H1 (cell line): ENCODE results near the gene PLA2G4F. TPM values are rescaled to one million over a fixed set of nuclear protein-coding genes. Genes with fewer than 3 reads are reported as not detected.

Experiments
- CTCF ChIA-PET: fragments of 300-600 bp; sonication (Branson Sonifier 250); formaldehyde crosslinking; loops from one replicate; lab custom pipeline; 2021; ENCODE audit not compliant: partially characterized antibody; lab: Charles Lee
- POLR2A ChIA-PET: fragments of 300-600 bp; sonication (Branson Sonifier 250); formaldehyde crosslinking; loops from one replicate; lab custom pipeline; 2021; ENCODE audit warnings: inconsistent platforms; ENCODE audit not compliant: partially characterized antibody; lab: Charles Lee
- DNase-seq, 2 experiments: peaks; one replicate each; pipeline versions ENCODE4 v3.0.0 to v3.0.0-alpha.2; 2010 to 2022; ENCODE audit warnings: low spot score in 2 of 2, low read depth in 1 of 2, mixed read lengths in 1 of 2
- FAIRE-seq: peaks from 2 replicates; lab custom pipeline; 2011; peaks lifted over from hg19 to GRCh38; lab: Jason Lieb, UNC
- H2AFZ ChIP-seq: 2 replicates; pipeline ENCODE4 v1.8.1; 2012; ENCODE audit warnings: low read length, inconsistent platforms
- H2AK5ac ChIP-seq: 2 replicates; pipeline ENCODE4 v1.6.1; 2013; ENCODE audit warnings: low read depth, low read length
- H2BK120ac ChIP-seq: replicated peaks from 2 replicates; pipeline ENCODE3; 2013; ENCODE audit warnings: low read depth, low read length, inconsistent platforms
- H2BK12ac ChIP-seq: 2 replicates; pipeline ENCODE4 v1.6.1; 2013; ENCODE audit warnings: low read depth, low read length
- H2BK15ac ChIP-seq: 2 replicates; pipeline ENCODE4 v1.6.1; 2013; ENCODE audit warnings: low read length
- H2BK20ac ChIP-seq: 2 replicates; pipeline ENCODE4 v1.6.1; 2013; ENCODE audit warnings: low read length
- H2BK5ac ChIP-seq: 2 replicates; pipeline ENCODE4 v1.6.1; 2013; ENCODE audit warnings: low read depth, low read length
- H3K14ac ChIP-seq: 2 replicates; pipeline ENCODE4 v1.6.1; 2013; ENCODE audit warnings: inconsistent platforms; ENCODE audit not compliant: insufficient read length
- H3K18ac ChIP-seq: 2 replicates; pipeline ENCODE4 v1.6.1; 2013; ENCODE audit warnings: low read length; ENCODE audit errors: extremely low read depth
- H3K23ac ChIP-seq: 2 replicates; pipeline ENCODE4 v1.6.1; 2013; ENCODE audit warnings: inconsistent platforms; ENCODE audit not compliant: insufficient read length
- H3K23me2 ChIP-seq: 2 replicates; pipeline ENCODE4 v1.6.1; 2013; ENCODE audit warnings: low read depth, low read length
- H3K27ac ChIP-seq: 2 replicates; pipeline ENCODE4 v1.6.1; 2011; ENCODE audit warnings: low read depth, low read length, inconsistent platforms
- H3K27me3 ChIP-seq, 4 experiments: replicated peaks in 1 of 4; 1 replicate in 1 of 4; 2 replicates in 3 of 4; pipeline versions ENCODE4 v1.6.1 to v1.8.1; 2011 to 2013; ENCODE audit warnings: low read length in 3 of 4, mild to moderate bottlenecking in 3 of 4, inconsistent platforms in 2 of 4, mixed read lengths in 2 of 4, moderate library complexity in 1 of 4; ENCODE audit not compliant: control insufficient read depth in 3 of 4, insufficient read depth in 3 of 4; ENCODE audit errors: extremely low read depth in 1 of 4
- H3K36me3 ChIP-seq, 4 experiments: 2 replicates each; pipeline versions ENCODE4 v1.6.1 to v1.8.1; 2011 to 2013; ENCODE audit warnings: mild to moderate bottlenecking in 4 of 4, low read length in 3 of 4, moderate library complexity in 2 of 4, control low read depth in 1 of 4, inconsistent platforms in 1 of 4; ENCODE audit not compliant: insufficient read depth in 4 of 4, control insufficient read depth in 2 of 4
- H3K4ac ChIP-seq: replicated peaks from 2 replicates; pipeline ENCODE3; 2013; ENCODE audit warnings: low read length, low read depth, mixed read lengths, inconsistent platforms; ENCODE audit not compliant: insufficient read length
- H3K4me1 ChIP-seq, 4 experiments: replicated peaks in 1 of 4; 1 replicate in 1 of 4; 2 replicates in 3 of 4; pipeline versions ENCODE4 v1.6.1 to v1.8.1; 2011 to 2013; ENCODE audit warnings: low read length in 3 of 4, inconsistent platforms in 2 of 4, mixed read lengths in 1 of 4; ENCODE audit not compliant: insufficient read depth in 4 of 4, control insufficient read depth in 3 of 4
- H3K4me2 ChIP-seq, 2 experiments: 2 replicates each; pipeline versions ENCODE4 v1.6.1 to v1.8.1; 2011 to 2013; ENCODE audit warnings: low read depth in 2 of 2, low read length in 2 of 2, control low read depth in 1 of 2, inconsistent platforms in 1 of 2, mild to moderate bottlenecking in 1 of 2; ENCODE audit not compliant: insufficient read depth in 1 of 2
- H3K4me3 ChIP-seq, 4 experiments: fragments of 200-600, 300-600 bp in 1 of 4; sonication (generic), shearing (Covaris generic), sonication (Bioruptor Twin) in 1 of 4; 2 replicates each; pipeline versions ENCODE4 v1.5.1 to v1.8.1; 2011 to 2016; ENCODE audit warnings: low read length in 4 of 4, low read depth in 3 of 4, control low read depth in 2 of 4, inconsistent platforms in 2 of 4, mild to moderate bottlenecking in 2 of 4, mixed read lengths in 1 of 4, moderate library complexity in 1 of 4; ENCODE audit not compliant: insufficient read depth in 2 of 4; ENCODE audit errors: extremely low read depth in 1 of 4
- H3K56ac ChIP-seq: replicated peaks from 2 replicates; pipeline ENCODE3; 2013; ENCODE audit warnings: low read depth, mild to moderate bottlenecking, mixed read lengths, low read length, inconsistent platforms; ENCODE audit not compliant: insufficient read length
- H3K79me1 ChIP-seq: 2 replicates; pipeline ENCODE4 v1.6.1; 2013; ENCODE audit warnings: low read depth, low read length, control low read depth
- H3K79me2 ChIP-seq, 2 experiments: 2 replicates each; pipeline versions ENCODE4 v1.6.1 to v1.8.1; 2012 to 2013; ENCODE audit warnings: low read length in 2 of 2, mild to moderate bottlenecking in 2 of 2, inconsistent platforms in 1 of 2; ENCODE audit not compliant: insufficient read depth in 2 of 2, control insufficient read depth in 1 of 2
- H3K9ac ChIP-seq, 4 experiments: replicated peaks in 1 of 4; 1 replicate in 1 of 4; 2 replicates in 3 of 4; pipeline versions ENCODE4 v1.6.1 to v1.8.1; 2011 to 2013; ENCODE audit warnings: low read depth in 3 of 4, low read length in 3 of 4, control low read depth in 2 of 4, mild to moderate bottlenecking in 2 of 4, moderate library complexity in 2 of 4, inconsistent platforms in 1 of 4; ENCODE audit errors: extremely low read depth in 1 of 4
- H3K9me3 ChIP-seq, 2 experiments: 2 replicates each; pipeline versions ENCODE4 v1.6.1 to v1.8.1; 2012 to 2013; ENCODE audit warnings: mild to moderate bottlenecking in 2 of 2, moderate library complexity in 2 of 2, control low read depth in 1 of 2, inconsistent platforms in 1 of 2, low read depth in 1 of 2, low read length in 1 of 2, mixed read lengths in 1 of 2; ENCODE audit not compliant: insufficient read depth in 2 of 2
- H4K20me1 ChIP-seq, 2 experiments: replicated peaks in 1 of 2; 2 replicates each; pipeline versions ENCODE3 to v1.8.1; 2011 to 2013; ENCODE audit warnings: inconsistent platforms in 2 of 2, low read length in 2 of 2, mild to moderate bottlenecking in 1 of 2; ENCODE audit not compliant: insufficient read depth in 2 of 2, control insufficient read depth in 1 of 2
- H4K5ac ChIP-seq: 2 replicates; pipeline ENCODE4 v1.6.1; 2013; ENCODE audit warnings: low read length, low read depth, mixed read lengths, inconsistent platforms; ENCODE audit not compliant: insufficient read length
- H4K8ac ChIP-seq: 2 replicates; pipeline ENCODE4 v1.8.0; 2013; ENCODE audit warnings: mild to moderate bottlenecking, moderate library complexity, low read length, inconsistent platforms; ENCODE audit not compliant: insufficient read depth; ENCODE audit errors: extremely low read depth
- H4K91ac ChIP-seq: replicated peaks from 2 replicates; pipeline ENCODE3; 2013; ENCODE audit warnings: low read length, mixed read lengths, inconsistent platforms; ENCODE audit not compliant: insufficient read length
- E2F6 ChIP-seq: IDR thresholded peaks from 2 replicates; pipeline ENCODE4 v1.6.1; 2012; ENCODE audit warnings: inconsistent platforms
- EGR1 ChIP-seq: IDR thresholded peaks from 2 replicates; pipeline ENCODE4 v1.6.1; 2011; ENCODE audit warnings: low read depth, low read length, borderline replicate concordance
- EP300 ChIP-seq, 2 experiments: IDR thresholded peaks; 1 replicate in 1 of 2; 2 replicates in 1 of 2; pipeline ENCODE4 v1.6.1; 2011 to 2012; ENCODE audit warnings: low read depth in 2 of 2, low read length in 2 of 2, mild to moderate bottlenecking in 2 of 2, borderline replicate concordance in 1 of 2, inconsistent platforms in 1 of 2, moderate library complexity in 1 of 2
- GTF2F1 ChIP-seq: IDR thresholded peaks from 2 replicates; pipeline ENCODE4 v1.6.1; 2012; ENCODE audit warnings: low read depth, low read length, improper control_type of control experiment, borderline replicate concordance
- HDAC6 ChIP-seq: IDR thresholded peaks from one replicate; pipeline ENCODE4 v1.7.1; 2012; ENCODE audit warnings: low read depth, mild to moderate bottlenecking, inconsistent platforms, low read length, moderate library complexity
- KDM5A ChIP-seq: fragments of 200-600 bp; IDR thresholded peaks from 2 replicates; pipeline ENCODE4 v1.7.1; 2012; ENCODE audit warnings: mild to moderate bottlenecking, low read length, inconsistent platforms, mixed read lengths
- MAFK ChIP-seq: IDR thresholded peaks from 2 replicates; pipeline ENCODE4 v1.6.1; 2012; ENCODE audit warnings: low read depth, mild to moderate bottlenecking, improper control_type of control experiment, low read length
- RXRA ChIP-seq: IDR thresholded peaks from 2 replicates; pipeline ENCODE4 v1.6.1; 2011; ENCODE audit warnings: low read depth, mild to moderate bottlenecking, low read length, moderate library complexity; ENCODE audit not compliant: insufficient read depth
- SRF ChIP-seq: IDR thresholded peaks from 2 replicates; pipeline ENCODE4 v1.6.1; 2011; ENCODE audit warnings: mild to moderate bottlenecking, low read depth, low read length, moderate library complexity
- WGBS, 2 experiments: shearing (Covaris generic) in 1 of 2; methylation state at CpG; one replicate each; pipeline versions ENCODE4 v1.1.6 to v1.1.7; 2013 to 2015; ENCODE audit warnings: low lambda C conversion rate in 2 of 2, mixed read lengths in 2 of 2, inconsistent platforms in 1 of 2, low coverage in 1 of 2, missing lambda C conversion rate in 1 of 2; ENCODE audit not compliant: insufficient replicate concordance in 2 of 2, insufficient coverage in 1 of 2, insufficient read length in 1 of 2; ENCODE audit errors: extremely low coverage in 1 of 2, missing lambda C conversion rate in 1 of 2; 5-methylcytosine and 5-hydroxymethylcytosine counted together
- polyA plus RNA-seq, 7 experiments: library from polyadenylated mRNA; depleted of rRNA in 3 of 7; stranded (reverse) in 5 of 7; unstranded in 2 of 7; fragments of >200 nt in 5 of 7; fragments of 200-250 nt in 2 of 7; gene quantifications; 1 replicate in 5 of 7; 2 replicates in 1 of 7; 4 replicates in 1 of 7; pipeline versions ENCODE4 v1.2.1 to v1.2.3, GENCODE V29; 2011 to 2013; ENCODE audit warnings: missing spikeins in 2 of 7, mixed read lengths in 2 of 7
- total RNA-seq: library from RNA; stranded (reverse); fragmentation: NEBNext Ultra II Directional; extraction: Animal tissue kit (Norgen Biotek cat#: 25700); gene quantifications from 2 replicates; pipeline ENCODE4 v1.2.1, GENCODE V29; 2021
- TF ChIP-seq, protein P1 (sequence below): IDR thresholded peaks from 2 replicates; pipeline ENCODE4 v1.6.1; 2011; ENCODE audit warnings: low read length, improper control_type of control experiment

Gene PLA2G4F
- total and polyA plus RNA-seq, 2 of the 8 experiments (the other 6 are each of a cell fraction or from before 2014, with no cell fraction given), result not detected

GRCh38 chr15:42138411-42138810, 18.0 kb downstream of the PLA2G4F start:
- H3K4me1 ChIP-seq, result no peaks in the 10 kb centered on the region
- no peak overlapping the region for H2AFZ ChIP-seq
- no peaks in the 10 kb centered on the region for H3K36me3 ChIP-seq
- no peak overlapping the region for H3K14ac ChIP-seq
- no peaks in the 10 kb centered on the region for H3K27me3 ChIP-seq
- H2BK12ac ChIP-seq, result no peak overlapping the region
- H3K79me2 ChIP-seq, result no peaks in the 10 kb centered on the region
- H3K27ac ChIP-seq, result no peak overlapping the region
- no peak for TF ChIP-seq KDM5A
- no peak for TF ChIP-seq EGR1
- no peak for TF ChIP-seq SRF
- TF ChIP-seq, protein P1, sequence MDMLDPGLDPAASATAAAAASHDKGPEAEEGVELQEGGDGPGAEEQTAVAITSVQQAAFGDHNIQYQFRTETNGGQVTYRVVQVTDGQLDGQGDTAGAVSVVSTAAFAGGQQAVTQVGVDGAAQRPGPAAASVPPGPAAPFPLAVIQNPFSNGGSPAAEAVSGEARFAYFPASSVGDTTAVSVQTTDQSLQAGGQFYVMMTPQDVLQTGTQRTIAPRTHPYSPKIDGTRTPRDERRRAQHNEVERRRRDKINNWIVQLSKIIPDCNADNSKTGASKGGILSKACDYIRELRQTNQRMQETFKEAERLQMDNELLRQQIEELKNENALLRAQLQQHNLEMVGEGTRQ, result no peak
- no peak for TF ChIP-seq E2F6
- TF ChIP-seq EP300 (IDR thresholded peaks at IDR 0.05; ENCODE audit: borderline replicate concordance in 1 of 2, low read depth in 2 of 2, low read length in 2 of 2), result no peak
- no peak for TF ChIP-seq HDAC6
- TF ChIP-seq GTF2F1, result no peak
- no peak for TF ChIP-seq RXRA
- no peak for TF ChIP-seq MAFK
- no peaks in the 10 kb centered on the region for H3K23me2 ChIP-seq
- no peak overlapping the region for H4K8ac ChIP-seq
- H3K79me1 ChIP-seq, result no peaks in the 10 kb centered on the region
- 90% methylated on average over 4 of the region's 4 CpGs; no CpG with 5 or more reads in 1 of the 2 experiments for WGBS, 2 experiments
- H4K20me1 ChIP-seq, result no peaks in the 10 kb centered on the region
- H3K9me3 ChIP-seq, result peaks cover 4 to 8% of the 10 kb centered on the region in 2 experiments; a peak in 1 of 4 replicates
- POLR2A ChIA-PET, result interaction anchor here (1.6 kb wide), 1 partner anchor 19 kb away, joined by 4 read pairs; no protein-coding TSS in a partner anchor
- no peak overlapping the region for H4K91ac ChIP-seq
- no peak overlapping the region for H2AK5ac ChIP-seq
- no peak overlapping the region for H2BK120ac ChIP-seq
- no peak overlapping the region for H3K23ac ChIP-seq
- H3K9ac ChIP-seq, result no peak overlapping the region
- no peak overlapping the region for H3K56ac ChIP-seq
- DNase-seq (no peak), FAIRE-seq (no peak)
- H3K18ac ChIP-seq, result no peak overlapping the region
- no peak overlapping the region for H2BK5ac ChIP-seq
- H2BK20ac ChIP-seq, result 0 out of 2 replicates have a peak overlapping the region, but pooled peaks have one; percentile 7
- CTCF ChIA-PET, result interaction anchor here (0.5 to 22.6 kb wide), 35 partner anchors 8 to 946 kb away, joined by 3 to 416 read pairs (median 7); partner anchors contain the start of genes PLA2G4D and PLA2G4F
- no peak overlapping the region for H3K4me3 ChIP-seq
- no peak overlapping the region for H3K4me2 ChIP-seq
- no peak overlapping the region for H2BK15ac ChIP-seq
- no peak overlapping the region for H4K5ac ChIP-seq
- H3K4ac ChIP-seq, result no peak overlapping the region
